PFSK-1 (cell line): ENCODE results near the gene SLC1A2.

Experiments used
- POLR2AphosphoS5 ChIP-seq: IDR thresholded peaks from 2 replicates; pipeline ENCODE4 v1.6.1; 2012; ENCODE audit warnings: low read depth, mild to moderate bottlenecking, control low read depth, low read length, moderate library complexity
- REST ChIP-seq, 2 experiments: IDR thresholded peaks; 2 replicates each; pipeline versions ENCODE4 v1.6.1 to v1.8.0; 2011 to 2012; ENCODE audit warnings: low read depth in 2 of 2, low read length in 2 of 2, control low read depth in 1 of 2, inconsistent platforms in 1 of 2, mild to moderate bottlenecking in 1 of 2, moderate library complexity in 1 of 2; ENCODE audit not compliant: insufficient read depth in 1 of 2
- SIN3A ChIP-seq: IDR thresholded peaks from 2 replicates; pipeline ENCODE4 v1.6.1; 2012; ENCODE audit warnings: mild to moderate bottlenecking, low read length, moderate library complexity, borderline replicate concordance; ENCODE audit not compliant: insufficient read depth
- TAF1 ChIP-seq: IDR thresholded peaks from 2 replicates; pipeline ENCODE4 v1.6.1; 2012; ENCODE audit warnings: low read length, control low read depth, borderline replicate concordance; ENCODE audit not compliant: insufficient read depth

GRCh38 chr11:35426351-35426750, 7.0 kb upstream of the SLC1A2 start:
- TF ChIP-seq SIN3A (no peak), TAF1 (no peak), REST (IDR thresholded peaks at IDR 0.05; ENCODE audit: insufficient read depth in 1 of 2, low read depth in 2 of 2, low read length in 2 of 2) (no peak), POLR2AphosphoS5 (no peak)
